ENCODE measurements around the gene KRT79.
"Not testable (repeated sequence)": the region's sequence is repeated elsewhere in the genome, so short reads cannot be mapped to it uniquely, and the experiment has no call there.

KRT79 gene

GRCh38 chr12:52860102-52860823 is 26.2 kb upstream of the KRT79 start:
- no peak for DNase-seq

- DNase-seq = no peak
Observed at GRCh38 chr12:52857500-52857899, 23.4 kb upstream of the KRT79 start.

GRCh38 chr12:52856787-52857186 is 22.7 kb upstream of the KRT79 start:
- DNase-seq = no peak

- DNase-seq = not testable (repeated sequence)
Observed at GRCh38 chr12:52856077-52856476, 22.0 kb upstream of the KRT79 start.

- DNase-seq = no peak
Observed at GRCh38 chr12:52851787-52852186, 17.7 kb upstream of the KRT79 start.

- DNase-seq = no peak
Observed at GRCh38 chr12:52850681-52851080, 16.6 kb upstream of the KRT79 start.

- DNase-seq = no peak
Observed at GRCh38 chr12:52849511-52849910, 15.4 kb upstream of the KRT79 start.

- no peak for DNase-seq
Observed at GRCh38 chr12:52848661-52849255, 14.6 kb upstream of the KRT79 start, which contains the start of gene KRT78. Gene KRT78, minus strand, starts transcription at chr12:52848994. Its CDS starts 64 bp downstream, at chr12:52848930.

GRCh38 chr12:52847335-52848102 is 13.4 kb upstream of the KRT79 start:
- DNase-seq = no peak

GRCh38 chr12:52846356-52846970 is 12.4 kb upstream of the KRT79 start:
- DNase-seq = no peak

GRCh38 chr12:52845946-52846345 is 11.8 kb upstream of the KRT79 start:
- no peak for DNase-seq

- DNase-seq = no peak
Observed at GRCh38 chr12:52844386-52844785, 10.3 kb upstream of the KRT79 start.

- no peak for DNase-seq
Observed at GRCh38 chr12:52839436-52840105, 5.5 kb upstream of the KRT79 start.

- DNase-seq = no peak
Observed at GRCh38 chr12:52838609-52839435, 4.7 kb upstream of the KRT79 start.

GRCh38 chr12:52837781-52838608 is 3.9 kb upstream of the KRT79 start:
- DNase-seq = no peak

GRCh38 chr12:52837413-52837741 is 3.3 kb upstream of the KRT79 start:
- DNase-seq = no peak

GRCh38 chr12:52836491-52837412 is 2.6 kb upstream of the KRT79 start:
- no peak for DNase-seq

GRCh38 chr12:52836042-52836466 is 1.9 kb upstream of the KRT79 start:
- peak; percentile 5 for DNase-seq

- no peak for DNase-seq
Observed at GRCh38 chr12:52835271-52836041, 1.3 kb upstream of the KRT79 start.

Measured in activated CD4-positive, alpha-beta T cell treated with anti-CD3 and anti-CD28 coated beads, Interleukin-2, amount 50 U/mL, for 1 hour (primary cell).